OCI-LY3 (cell line): ENCODE measurements around the gene TMEM198.

Experiments
- H2AFZ ChIP-seq: fragments of 200-600, 300-600 bp; shearing (Covaris generic); 2 replicates; pipeline ENCODE4 v1.6.0; 2014; ENCODE audit warnings: antibody characterized with exemption, low read depth, low read length
- H3K27ac ChIP-seq: fragments of 200-600, 300-600 bp; sonication (generic); 2 replicates; pipeline ENCODE4 v1.5.1; 2014; ENCODE audit warnings: mild to moderate bottlenecking, low read length, moderate library complexity, mixed read lengths
- H3K27me3 ChIP-seq: fragments of 200-600, 300-600 bp; sonication (generic); 2 replicates; pipeline ENCODE4 v1.6.1; 2014; ENCODE audit warnings: low read depth, low read length, mixed read lengths
- H3K36me3 ChIP-seq: fragments of 200-600, 300-600 bp; sonication (generic); replicated peaks from 2 replicates; pipeline ENCODE3; 2014; ENCODE audit warnings: low read depth, low read length, mixed read lengths
- H3K4me1 ChIP-seq: fragments of 300-600, 200-600 bp; sonication (generic); 2 replicates; pipeline ENCODE4 v1.6.1; 2014; ENCODE audit warnings: low read length, mixed read lengths
- H3K4me2 ChIP-seq: fragments of 200-600, 300-600 bp; sonication (generic); 2 replicates; pipeline ENCODE4 v1.6.1; 2014; ENCODE audit warnings: low read length, mixed read lengths
- H3K4me3 ChIP-seq: fragments of 300-600, 200-600 bp; sonication (generic); 2 replicates; pipeline ENCODE4 v1.5.1; 2014; ENCODE audit warnings: antibody characterized with exemption, mild to moderate bottlenecking, low read length, moderate library complexity
- H3K79me2 ChIP-seq: fragments of 300-600, 200-600 bp; shearing (Covaris generic); 2 replicates; pipeline ENCODE4 v1.6.1; 2014; ENCODE audit warnings: mild to moderate bottlenecking, low read length, mixed read lengths
- H3K9ac ChIP-seq: fragments of 300-600, 200-600 bp; shearing (Covaris generic); 2 replicates; pipeline ENCODE4 v1.6.0; 2014; ENCODE audit warnings: mild to moderate bottlenecking, low read length, moderate library complexity
- H3K9me3 ChIP-seq: fragments of 200-600, 300-600 bp; shearing (Covaris generic); 2 replicates; pipeline ENCODE4 v1.6.1; 2014; ENCODE audit warnings: low read length, mixed read lengths; ENCODE audit not compliant: insufficient read depth
- H4K20me1 ChIP-seq: fragments of 200-600, 300-600 bp; sonication (generic); 2 replicates; pipeline ENCODE4 v1.6.1; 2016; ENCODE audit warnings: low read length, mixed read lengths; ENCODE audit not compliant: insufficient read depth
- CTCF ChIP-seq: fragments of 200-600, 300-600 bp; sonication (generic); IDR thresholded peaks from 2 replicates; pipeline ENCODE4 v1.5.1; 2014; ENCODE audit warnings: antibody characterized with exemption, low read length, low read depth
- EZH2phosphoT487 ChIP-seq: fragments of 200-600 bp; shearing (Covaris generic); IDR thresholded peaks from 2 replicates; pipeline ENCODE4 v1.6.1; 2018; ENCODE audit warnings: antibody characterized with exemption, mixed run types, low read depth

TMEM198 gene

DNA sequence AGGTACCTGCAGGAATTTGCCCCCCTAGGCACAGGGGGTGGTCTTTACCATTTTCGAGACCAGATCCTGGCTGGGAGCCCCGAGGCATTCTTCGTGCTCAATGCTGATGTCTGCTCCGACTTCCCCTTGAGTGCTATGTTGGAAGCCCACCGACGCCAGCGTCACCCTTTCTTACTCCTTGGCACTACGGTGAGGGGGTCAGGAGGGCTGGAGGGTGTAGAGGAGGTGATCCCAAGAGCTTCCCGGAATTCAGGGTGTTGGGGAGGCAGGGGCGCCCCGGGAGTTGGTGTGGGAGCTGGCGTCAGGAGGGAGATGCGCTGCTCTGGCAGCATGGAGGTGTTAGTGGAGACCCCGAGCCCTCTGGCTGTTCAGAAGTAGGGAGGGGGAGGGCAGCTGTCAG, 42.0 kb upstream of the TMEM198 start:
- H3K27ac ChIP-seq = no peak overlapping the region
- no peak overlapping the region for H3K9ac ChIP-seq
- H2AFZ ChIP-seq = no peak overlapping the region
- H3K4me3 ChIP-seq = no peak overlapping the region
- H3K4me2 ChIP-seq = no peak overlapping the region
- H4K20me1 ChIP-seq = no peaks in the 10 kb centered on the region
- H3K79me2 ChIP-seq = peaks cover 11% of the 10 kb centered on the region
- TF ChIP-seq CTCF (no peak), EZH2phosphoT487 (no peak)
- H3K9me3 ChIP-seq = no peaks in the 10 kb centered on the region
- peaks cover 7% of the 10 kb centered on the region for H3K4me1 ChIP-seq
- no peaks in the 10 kb centered on the region for H3K27me3 ChIP-seq
- H3K36me3 ChIP-seq = no peaks in the 10 kb centered on the region

DNA sequence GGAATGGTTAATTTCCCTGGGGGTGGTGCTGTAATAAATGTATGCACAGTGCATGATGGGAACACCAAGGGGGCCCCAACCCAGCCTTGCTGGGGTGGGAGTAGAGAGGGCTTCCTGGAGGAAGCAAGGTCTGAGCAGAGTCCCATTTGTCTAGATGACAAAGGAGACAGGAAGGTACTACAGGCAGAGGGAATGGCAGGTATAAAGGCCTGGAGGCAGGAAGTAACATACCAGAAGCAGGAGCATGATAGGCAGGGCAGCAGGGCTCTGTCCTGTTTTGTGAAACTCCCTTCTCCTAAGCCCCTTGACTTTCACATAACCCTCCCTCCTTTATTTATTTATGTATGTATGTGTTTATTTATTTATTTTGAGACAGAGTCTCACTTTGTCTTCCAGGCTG, 41.2 kb upstream of the TMEM198 start:
- no peak overlapping the region for H2AFZ ChIP-seq
- no peak overlapping the region for H3K27ac ChIP-seq
- no peak overlapping the region for H3K4me2 ChIP-seq
- H3K79me2 ChIP-seq = peaks cover 11% of the 10 kb centered on the region
- no peaks in the 10 kb centered on the region for H3K36me3 ChIP-seq
- H3K27me3 ChIP-seq = no peaks in the 10 kb centered on the region
- H3K4me3 ChIP-seq = no peak overlapping the region
- peaks cover 7% of the 10 kb centered on the region for H3K4me1 ChIP-seq
- TF ChIP-seq CTCF = no peak
- no peak for TF ChIP-seq EZH2phosphoT487
- H4K20me1 ChIP-seq = no peaks in the 10 kb centered on the region
- no peak overlapping the region for H3K9ac ChIP-seq
- no peaks in the 10 kb centered on the region for H3K9me3 ChIP-seq

GRCh38 chr2:219505585-219505984, 38.2 kb upstream of the TMEM198 start:
- Histone ChIP-seq H3K9me3 (no peaks in the 10 kb centered on the region), H3K27ac (no peak overlapping the region), H3K79me2 (no peaks in the 10 kb centered on the region), H4K20me1 (no peaks in the 10 kb centered on the region), H3K36me3 (no peaks in the 10 kb centered on the region), H3K27me3 (no peaks in the 10 kb centered on the region), H3K4me2 (no peak overlapping the region), H3K4me1 (0 out of 2 replicates have a peak, but pooled peaks cover 5% of the 10 kb centered on the region), H3K4me3 (no peak overlapping the region), H2AFZ (no peak overlapping the region), H3K9ac (no peak overlapping the region)
- TF ChIP-seq EZH2phosphoT487 (no peak), CTCF (no peak)

DNA sequence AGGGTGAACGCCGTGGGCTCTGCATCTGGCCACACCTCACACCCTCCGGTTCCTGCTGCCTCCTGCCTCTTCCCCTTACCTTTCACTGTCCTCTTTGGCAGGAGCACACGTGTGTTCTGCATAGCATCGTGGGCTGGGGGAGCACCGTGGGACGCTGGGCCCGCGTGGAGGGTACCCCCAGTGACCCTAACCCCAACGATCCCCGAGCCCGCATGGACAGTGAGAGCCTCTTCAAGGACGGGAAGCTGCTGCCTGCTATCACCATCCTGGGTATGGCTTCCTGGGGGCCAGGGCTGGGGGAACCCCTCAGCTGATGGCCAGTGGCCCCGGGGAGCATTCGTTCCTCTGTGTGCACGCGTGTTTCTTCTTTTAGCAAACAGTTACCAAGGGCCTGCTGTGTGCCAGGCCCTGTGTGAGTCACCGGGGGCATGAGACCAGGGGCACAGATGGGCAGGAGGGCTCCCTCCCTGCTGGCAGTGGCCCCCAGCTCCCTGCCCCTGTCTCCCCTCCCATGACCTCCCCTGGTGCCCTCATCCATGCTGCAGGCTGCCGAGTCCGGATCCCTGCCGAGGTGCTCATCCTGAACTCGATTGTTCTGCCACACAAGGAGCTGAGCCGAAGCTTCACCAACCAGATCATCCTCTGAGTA, 37.6 kb upstream of the TMEM198 start:
- Histone ChIP-seq H3K79me2 (no peaks in the 10 kb centered on the region), H4K20me1 (no peaks in the 10 kb centered on the region), H3K27ac (no peak overlapping the region), H2AFZ (no peak overlapping the region), H3K9me3 (no peaks in the 10 kb centered on the region), H3K4me3 (no peak overlapping the region), H3K36me3 (no peaks in the 10 kb centered on the region), H3K27me3 (no peaks in the 10 kb centered on the region), H3K4me2 (no peak overlapping the region), H3K4me1 (0 out of 2 replicates have a peak, but pooled peaks cover 5% of the 10 kb centered on the region), H3K9ac (no peak overlapping the region)
- TF ChIP-seq EZH2phosphoT487 (no peak), CTCF (no peak)
